HG02678 (cell line): ENCODE data around the gene ALG2.
"Not testable (repeated sequence)": the region's sequence is repeated elsewhere in the genome, so short reads cannot be mapped to it uniquely, and the experiment has no call there.

Experiments used
- ATAC-seq: cut with Tn5 transposase; IDR thresholded peaks from one replicate; pipeline ENCODE4 v1.9.1; 2021; ENCODE audit warnings: mild to moderate bottlenecking, moderate library complexity; ENCODE audit not compliant: unreplicated experiment

Gene ALG2

GRCh38 chr9:99238331-99238730 lies 16.6 kb upstream of the ALG2 start:
- ATAC-seq: no peak

GRCh38 chr9:99237849-99238248 lies 16.1 kb upstream of the ALG2 start:
- not testable (repeated sequence) for ATAC-seq

- no peak for ATAC-seq
These were observed 15.6 kb upstream of the ALG2 start for GRCh38 chr9:99237356-99237755.

- ATAC-seq: peak; percentile 96
These were observed 14.3 kb upstream of the ALG2 start for GRCh38 chr9:99235926-99236634.

GRCh38 chr9:99235069-99235468 lies 13.3 kb upstream of the ALG2 start:
- ATAC-seq: no peak

- ATAC-seq: no peak
These were observed 12.9 kb upstream of the ALG2 start for GRCh38 chr9:99234618-99235017.

GRCh38 chr9:99231711-99232110 lies 10.0 kb upstream of the ALG2 start:
- no peak for ATAC-seq

GRCh38 chr9:99230206-99230605 lies 8.5 kb upstream of the ALG2 start:
- no peak for ATAC-seq

- no peak for ATAC-seq
These were observed 4.3 kb upstream of the ALG2 start for GRCh38 chr9:99226054-99226453.

GRCh38 chr9:99224445-99224844 lies 2.7 kb upstream of the ALG2 start:
- ATAC-seq: no peak

GRCh38 chr9:99222416-99223270 lies 901 bp upstream of the ALG2 start:
- ATAC-seq: peak; percentile 28

- ATAC-seq: no peak
These were observed 499 bp downstream of the ALG2 start for GRCh38 chr9:99221266-99221620.

- ATAC-seq: no peak
These were observed 1.7 kb downstream of the ALG2 start for GRCh38 chr9:99220011-99220410.

- ATAC-seq: no peak
These were observed 5.7 kb downstream of the ALG2 start for GRCh38 chr9:99216073-99216472.

- ATAC-seq: no peak
These were observed 8.5 kb downstream of the ALG2 start for GRCh38 chr9:99213197-99213596.

- ATAC-seq: no peak
These were observed 10.0 kb downstream of the ALG2 start for GRCh38 chr9:99211746-99212145.

- no peak for ATAC-seq
These were observed 11.2 kb downstream of the ALG2 start for GRCh38 chr9:99210572-99210971.

- no peak for ATAC-seq
These were observed 20.1 kb downstream of the ALG2 start for GRCh38 chr9:99201603-99202002.

GRCh38 chr9:99199938-99200539 lies 21.7 kb downstream of the ALG2 start:
- ATAC-seq: no peak

- ATAC-seq: no peak
These were observed 23.8 kb downstream of the ALG2 start for GRCh38 chr9:99197987-99198386.

- no peak for ATAC-seq
These were observed 24.6 kb downstream of the ALG2 start for GRCh38 chr9:99197124-99197630.

- ATAC-seq: not testable (repeated sequence)
These were observed 25.3 kb downstream of the ALG2 start for GRCh38 chr9:99196484-99196883.
